Heart left ventricle (tissue), 16 donors: ENCODE measurements around the gene UBE2K. TPM values are rescaled to one million over a fixed set of nuclear protein-coding genes. Genes with fewer than 3 reads are reported as not detected.
"Not testable (repeated sequence)": the region's sequence is repeated elsewhere in the genome, so short reads cannot be mapped to it uniquely, and the experiment has no call there.

Source experiments
- ATAC-seq, 4 donors: fragments of 200-7000 bp; cut with Tn5 transposase; one replicate each; pipeline ENCODE4 v1.9.1; 2020 to 2022; ENCODE audit warnings: moderate library complexity in 4 of 4, mild to moderate bottlenecking in 3 of 4, moderate number of reproducible peaks in 1 of 4
- DNase-seq, 5 donors: peaks; one replicate each; pipeline ENCODE4 v3.0.0-alpha.2; 2020
- H3K27ac ChIP-seq, 12 donors: fragments of 200-600 bp; sonication (generic) in 4 of 12; one replicate each; pipeline versions ENCODE4 v1.5.0 to v1.8.0; 2016 to 2022; ENCODE audit warnings: mild to moderate bottlenecking in 2 of 12
- H3K27me3 ChIP-seq, 9 donors: fragments of 200-600 bp; sonication (generic) in 2 of 9; one replicate each; pipeline versions ENCODE4 v1.5.1 to v1.8.0; 2016 to 2022; ENCODE audit warnings: mild to moderate bottlenecking in 3 of 9
- H3K36me3 ChIP-seq, 9 donors: fragments of 200-600 bp; sonication (generic) in 2 of 9; one replicate each; pipeline versions ENCODE4 v1.5.0 to v1.8.0; 2018 to 2022; ENCODE audit warnings: mild to moderate bottlenecking in 2 of 9
- H3K4me1 ChIP-seq, 12 donors: fragments of 200-600 bp; sonication (generic) in 4 of 12; one replicate each; pipeline versions ENCODE4 v1.5.0 to v1.8.0; 2016 to 2022; ENCODE audit warnings: mild to moderate bottlenecking in 3 of 12
- H3K4me3 ChIP-seq, 12 donors: fragments of 200-600 bp; sonication (generic) in 4 of 12; one replicate each; pipeline versions ENCODE4 v1.5.0 to v1.8.0; 2017 to 2022; ENCODE audit warnings: mild to moderate bottlenecking in 9 of 12, moderate library complexity in 4 of 12
- H3K9me3 ChIP-seq, 12 donors: fragments of 200-600 bp; sonication (generic) in 4 of 12; one replicate each; pipeline versions ENCODE4 v1.5.0 to v1.8.0; 2016 to 2022; ENCODE audit warnings: mild to moderate bottlenecking in 1 of 12
- CTCF ChIP-seq, 12 donors: fragments of 200-600 bp; sonication (generic) in 4 of 12; IDR thresholded peaks; one replicate each; pipeline versions ENCODE4 v1.5.0 to v1.8.0; 2018 to 2022; ENCODE audit warnings: antibody characterized with exemption in 12 of 12, mild to moderate bottlenecking in 5 of 12
- POLR2A ChIP-seq, 2 donors: fragments of 450-650 bp; IDR thresholded peaks; one replicate each; pipeline ENCODE4 v1.6.1; 2017; ENCODE audit warnings: antibody characterized with exemption in 2 of 2, mild to moderate bottlenecking in 2 of 2, moderate library complexity in 2 of 2
- WGBS, 4 donors: extraction: QIAGEN DNeasy Blood & Tissue Kit in 2 of 4; methylation state at CpG; one replicate each; pipeline versions ENCODE4 v1.1.5 to v1.1.7; 2013 to 2018; 5-methylcytosine and 5-hydroxymethylcytosine counted together
- intact Hi-C, 10 donors: fragments of 100-400 bp; cut with DNase I; formaldehyde crosslinking; loops; one replicate each; pipeline versions ENCODE4 v1.11.1 to v1.14.2; 2022
- polyA plus RNA-seq, 2 donors: library from polyadenylated mRNA; stranded (reverse); fragments of 200-250 nt; gene quantifications; one replicate each; pipeline ENCODE4 v1.2.3, GENCODE V29; 2013
- total RNA-seq, 9 donors: library from RNA; depleted of rRNA in 2 of 9; stranded (reverse); fragments of >200 nt in 2 of 9; fragmentation: NEBNext Ultra II Directional in 3 of 9; extraction: Animal tissue kit (Norgen Biotek cat#: 25700) in 3 of 9; gene quantifications; one replicate each; pipeline versions ENCODE4 v1.1.0 to v1.2.4, GENCODE V29; 2016 to 2023
- donor health status: ischemic (EF 13 %, LVEDD 7.1; RV severe dilation, severe dysfunction).
- donor health status: healthy with polysubstance abuse.
- donor health status: DM: no; HTN: yes; CAD: no.
- donor health status: DM: no; HTN: no; CAD: no.
- donor health status: ischemic (EF 25% LVEDD 6.9; RV normal size, moderate dysfunction).
- donor health status: ischemic (EF 25% LVEDD 5.7; RV mildly dilated, moderate dysfunction).
- donor health status: healthy.
- donor health status: DM: yes; HTN: yes; CAD: no.
- donor health status: ischemic (EF 35%, LVEDD 5.7; RV mildly dilated, moderate dysfunction).
- donor health status: nonischemic (EF 11% LVEDD 7.7; RV severe dilation, severe dysfunction).
- donor health status: DM: yes; HTN: yes; CAD: no.
- donor health status: PGD.
- donor health status: ischemic (EF 29% LVEDD 5.4; RV normal size, mild dysfunction).
- donor health status: nonischemic (EF 23%, LVEDD 6.1; RV moderate dilation, normal function).

UBE2K gene
- total and polyA plus RNA-seq, 11 donors = 17.9 to 66.9 (median 52.5) TPM

- no peak overlapping the region for H3K27ac ChIP-seq
- intact Hi-C loops = no loop called here
- no peaks in the 10 kb centered on the region for H3K9me3 ChIP-seq
- H3K27me3 ChIP-seq = no peaks in the 10 kb centered on the region
- H3K36me3 ChIP-seq = peaks cover 0 to 8% (median 0%) of the 10 kb centered on the region in 9 donors
- ATAC-seq = no peak
- WGBS, 4 donors = 81 to 91% (median 87%) methylated on average over 3 of the region's 3 CpGs
- no peak for DNase-seq
- peaks cover 0 to 17% (median 6%) of the 10 kb centered on the region in 12 donors for H3K4me1 ChIP-seq
- no peak for TF ChIP-seq POLR2A (IDR thresholded peaks at IDR 0.05)
- no peak for TF ChIP-seq CTCF (IDR thresholded peaks at IDR 0.05)
- H3K4me3 ChIP-seq = no peak overlapping the region
These were observed 34.8 kb downstream of the UBE2K start for GRCh38 chr4:39732728-39733127.

- intact Hi-C loops, H3K4me1 ChIP-seq, H3K4me3 ChIP-seq, ATAC-seq, DNase-seq, H3K27ac ChIP-seq, H3K27me3 ChIP-seq, H3K9me3 ChIP-seq: not testable (repeated sequence)
- WGBS, 4 donors = 90 to 95% (median 94%) methylated on average over 10 of the region's 10 CpGs
- H3K36me3 ChIP-seq = peaks cover 0 to 29% (median 13%) of the 10 kb centered on the region in 9 donors
These were observed 41.7 kb downstream of the UBE2K start for GRCh38 chr4:39739591-39739990.

- no peak for TF ChIP-seq CTCF (IDR thresholded peaks at IDR 0.05)
- TF ChIP-seq POLR2A (IDR thresholded peaks at IDR 0.05) = no peak
- peaks cover 0 to 41% (median 20%) of the 10 kb centered on the region in 9 donors for H3K36me3 ChIP-seq
These were observed 43.5 kb downstream of the UBE2K start for GRCh38 chr4:39741401-39741800.

GRCh38 chr4:39745920-39746319 is 48.0 kb downstream of the UBE2K start:
- no peaks in the 10 kb centered on the region for H3K9me3 ChIP-seq
- DNase-seq (no peak), ATAC-seq (no peak)
- H3K27ac ChIP-seq = no peak overlapping the region
- no peak overlapping the region for H3K4me3 ChIP-seq
- WGBS, 4 donors = 50 to 67% (median 64%) methylated on average over 1 of the region's 1 CpG
- TF ChIP-seq POLR2A (IDR thresholded peaks at IDR 0.05) = no peak
- no peak for TF ChIP-seq CTCF (IDR thresholded peaks at IDR 0.05)
- peaks cover 0 to 53% (median 44%) of the 10 kb centered on the region in 9 donors for H3K36me3 ChIP-seq
- no peaks in the 10 kb centered on the region for H3K4me1 ChIP-seq
- intact Hi-C loops = no loop called here
- H3K27me3 ChIP-seq = no peaks in the 10 kb centered on the region

More at GRCh38 chr4:39741401-39741800, 43.5 kb downstream of the UBE2K start:
- Histone ChIP-seq H3K4me3 (no peak overlapping the region), H3K27ac (no peak overlapping the region), H3K4me1 (peaks cover 0 to 6% (median 0%) of the 10 kb centered on the region in 12 donors), H3K27me3 (no peaks in the 10 kb centered on the region), H3K9me3 (no peaks in the 10 kb centered on the region)
- WGBS, 4 donors = 93 to 96% (median 95%) methylated on average over 2 of the region's 2 CpGs
- ATAC-seq = no peak
- intact Hi-C loops = no loop called here
- no peak for DNase-seq

- Histone ChIP-seq H3K36me3 (peaks cover 0 to 65% (median 42%) of the 10 kb centered on the region in 9 donors), H3K4me3 (no peak overlapping the region), H3K27ac (no peak overlapping the region), H3K4me1 (peaks cover 0 to 13% (median 0%) of the 10 kb centered on the region in 12 donors), H3K27me3 (no peaks in the 10 kb centered on the region), H3K9me3 (no peaks in the 10 kb centered on the region)
- intact Hi-C loops = no loop called here
- DNase-seq (no peak), ATAC-seq (no peak)
- WGBS, 4 donors = 37 to 43% (median 40%) methylated on average over 3 of the region's 3 CpGs
- TF ChIP-seq CTCF (IDR thresholded peaks at IDR 0.05) (no peak), POLR2A (IDR thresholded peaks at IDR 0.05) (no peak)
These were observed 52.3 kb downstream of the UBE2K start for GRCh38 chr4:39750216-39750615.
